IMR-90 (cell line): Measurements from ENCODE around the gene AMBN. TPM values are rescaled to one million over a fixed set of nuclear protein-coding genes. Genes with fewer than 3 reads are reported as not detected.

Experiments
- ATAC-seq: fragments of 200-7000 bp; cut with Tn5 transposase; 2 replicates; pipeline ENCODE4 v1.9.1; 2020; ENCODE audit warnings: low read depth, mild to moderate bottlenecking, moderate library complexity
- BruUV-seq: library from RNA; stranded (reverse); fragments of 400-500 nt; replicated peaks from 2 replicates; lab custom pipeline; 2021; lab: Mats Ljungman, UMichigan
- CTCF ChIA-PET: fragments of 300-600 bp; formaldehyde crosslinking; extraction: SDS; loops from one replicate; lab custom pipeline; 2021; ENCODE audit warnings: antibody characterized with exemption; lab: Yijun Ruan, JAX
- POLR2A ChIA-PET: fragments of 300-600 bp; sonication (Branson Sonifier 250); formaldehyde crosslinking; loops from one replicate; lab custom pipeline; 2022; ENCODE audit warnings: antibody characterized with exemption; ENCODE audit not compliant: unreplicated experiment; lab: Charles Lee
- DNase-seq: peaks from one replicate; pipeline ENCODE4 v3.0.0; 2013
- H2AFZ ChIP-seq: replicated peaks from 2 replicates; pipeline ENCODE3; 2013; ENCODE audit warnings: low read length, mild to moderate bottlenecking; ENCODE audit not compliant: poor library complexity
- H2AK5ac ChIP-seq: 2 replicates; pipeline ENCODE4 v1.6.1; 2013; ENCODE audit warnings: low read depth, low read length, inconsistent platforms
- H2AK9ac ChIP-seq: replicated peaks from 2 replicates; pipeline ENCODE3; 2013; ENCODE audit warnings: mild to moderate bottlenecking, low read depth, low read length, moderate library complexity; ENCODE audit not compliant: poor library complexity
- H2BK120ac ChIP-seq: 2 replicates; pipeline ENCODE4 v1.6.1; 2013; ENCODE audit warnings: low read depth, low read length, inconsistent platforms
- H2BK15ac ChIP-seq: 3 replicates; pipeline ENCODE4 v1.6.1; 2013; ENCODE audit warnings: low read depth, low read length, inconsistent platforms
- H2BK20ac ChIP-seq: 2 replicates; pipeline ENCODE4 v1.6.1; 2013; ENCODE audit warnings: low read depth, mild to moderate bottlenecking, inconsistent platforms, low read length, moderate library complexity
- H2BK5ac ChIP-seq: 2 replicates; pipeline ENCODE4 v1.6.1; 2013; ENCODE audit warnings: mild to moderate bottlenecking, low read depth, low read length, inconsistent platforms; ENCODE audit not compliant: poor library complexity, severe bottlenecking
- H3K14ac ChIP-seq: replicated peaks from 2 replicates; pipeline ENCODE4 v1.6.1; 2013; ENCODE audit warnings: low read depth, low read length, inconsistent platforms
- H3K18ac ChIP-seq: 2 replicates; pipeline ENCODE4 v1.6.1; 2013; ENCODE audit warnings: low read depth, low read length, control low read depth
- H3K23ac ChIP-seq: 2 replicates; pipeline ENCODE4 v1.6.1; 2013; ENCODE audit warnings: low read depth, low read length, inconsistent platforms
- H3K27ac ChIP-seq: 2 replicates; pipeline ENCODE4 v1.5.1; 2013; ENCODE audit warnings: mild to moderate bottlenecking, control low read depth, low read length; ENCODE audit not compliant: insufficient read depth
- H3K27me3 ChIP-seq: 2 replicates; pipeline ENCODE4 v1.6.1; 2013; ENCODE audit warnings: low read length; ENCODE audit not compliant: control insufficient read depth, insufficient read depth
- H3K36me3 ChIP-seq: 2 replicates; pipeline ENCODE4 v1.6.1; 2013; ENCODE audit warnings: low read length, mixed read lengths; ENCODE audit not compliant: control insufficient read depth, insufficient read depth
- H3K4ac ChIP-seq: 2 replicates; pipeline ENCODE4 v1.6.1; 2013; ENCODE audit warnings: low read depth, low read length, inconsistent platforms
- H3K4me1 ChIP-seq: 2 replicates; pipeline ENCODE4 v1.6.1; 2013; ENCODE audit warnings: low read length, mixed read lengths; ENCODE audit not compliant: control insufficient read depth, insufficient read depth
- H3K4me2 ChIP-seq: 2 replicates; pipeline ENCODE4 v1.6.1; 2013; ENCODE audit warnings: low read depth, mild to moderate bottlenecking, control low read depth, low read length, moderate library complexity
- H3K4me3 ChIP-seq: 2 replicates; pipeline ENCODE4 v1.5.1; 2013; ENCODE audit warnings: low read depth, mild to moderate bottlenecking, control low read depth, low read length, moderate library complexity; ENCODE audit not compliant: insufficient read depth
- H3K56ac ChIP-seq: 2 replicates; pipeline ENCODE4 v1.6.1; 2013; ENCODE audit warnings: low read length, inconsistent platforms; ENCODE audit not compliant: insufficient read depth; ENCODE audit errors: extremely low read depth
- H3K79me1 ChIP-seq, 2 experiments: 2 replicates each; pipeline ENCODE4 v1.6.1; 2013; ENCODE audit warnings: low read length in 2 of 2, inconsistent platforms in 1 of 2, low read depth in 1 of 2
- H3K9ac ChIP-seq: 2 replicates; pipeline ENCODE4 v1.6.1; 2013; ENCODE audit warnings: low read depth, low read length, control low read depth
- H3K9me1 ChIP-seq: 2 replicates; pipeline ENCODE4 v1.6.1; 2013; ENCODE audit warnings: low read length, inconsistent platforms; ENCODE audit not compliant: insufficient read depth
- H3K9me3 ChIP-seq: 2 replicates; pipeline ENCODE4 v1.6.1; 2013; ENCODE audit warnings: low read length; ENCODE audit not compliant: control insufficient read depth, insufficient read depth
- H4K20me1 ChIP-seq: 2 replicates; pipeline ENCODE4 v1.6.1; 2013; ENCODE audit warnings: low read length, inconsistent platforms; ENCODE audit not compliant: insufficient read depth
- H4K5ac ChIP-seq: 2 replicates; pipeline ENCODE4 v1.6.1; 2013; ENCODE audit warnings: mild to moderate bottlenecking, low read depth, low read length, control low read depth
- H4K8ac ChIP-seq, 2 experiments: 2 replicates each; pipeline ENCODE4 v1.6.1; 2013; ENCODE audit warnings: low read depth in 2 of 2, low read length in 2 of 2, control low read depth in 1 of 2, inconsistent platforms in 1 of 2
- H4K91ac ChIP-seq: 2 replicates; pipeline ENCODE4 v1.6.1; 2013; ENCODE audit warnings: low read depth, low read length, inconsistent platforms; ENCODE audit not compliant: insufficient read depth
- BHLHE40 ChIP-seq: fragments of 150-350 bp; IDR thresholded peaks from 2 replicates; pipeline ENCODE4 v1.6.1; 2016; ENCODE audit warnings: mild to moderate bottlenecking, low read depth, low read length
- CEBPB ChIP-seq: IDR thresholded peaks from 2 replicates; pipeline ENCODE4 v1.6.1; 2012; ENCODE audit warnings: low read depth, low read length, improper control_type of control experiment
- CHD1 ChIP-seq: IDR thresholded peaks from 2 replicates; pipeline ENCODE4 v1.6.1; 2012; ENCODE audit warnings: low read depth, low read length, improper control_type of control experiment
- FOS ChIP-seq: fragments of 150-350 bp; IDR thresholded peaks from 2 replicates; pipeline ENCODE4 v1.6.1; 2016; ENCODE audit warnings: low read depth, low read length
- MAFK ChIP-seq: IDR thresholded peaks from 2 replicates; pipeline ENCODE4 v1.6.1; 2012; ENCODE audit warnings: low read depth, low read length, improper control_type of control experiment
- MAZ ChIP-seq: IDR thresholded peaks from 2 replicates; pipeline ENCODE4 v1.6.1; 2012; ENCODE audit warnings: low read depth, mild to moderate bottlenecking, low read length, improper control_type of control experiment, moderate library complexity, borderline replicate concordance
- MXI1 ChIP-seq: IDR thresholded peaks from 2 replicates; pipeline ENCODE4 v1.6.1; 2012; ENCODE audit warnings: low read depth, mild to moderate bottlenecking, low read length, moderate library complexity, borderline replicate concordance
- NFE2L2 ChIP-seq: fragments of 150-350 bp; IDR thresholded peaks from 2 replicates; pipeline ENCODE4 v1.6.1; 2016; ENCODE audit warnings: low read depth, mild to moderate bottlenecking, low read length
- POLR2A ChIP-seq: IDR thresholded peaks from 2 replicates; pipeline ENCODE4 v1.6.1; 2012; ENCODE audit warnings: mild to moderate bottlenecking, low read depth, low read length
- RAD21 ChIP-seq: IDR thresholded peaks from 2 replicates; pipeline ENCODE4 v1.6.1; 2012; ENCODE audit warnings: low read length, improper control_type of control experiment
- RCOR1 ChIP-seq: IDR thresholded peaks from 2 replicates; pipeline ENCODE4 v1.6.1; 2012; ENCODE audit warnings: mild to moderate bottlenecking, low read length, improper control_type of control experiment; ENCODE audit not compliant: insufficient replicate concordance
- RFX5 ChIP-seq: IDR thresholded peaks from 2 replicates; pipeline ENCODE4 v1.8.0; 2012; ENCODE audit warnings: low read depth, mild to moderate bottlenecking, low read length, moderate library complexity
- SMC3 ChIP-seq: fragments of 150-350 bp; IDR thresholded peaks from 2 replicates; pipeline ENCODE4 v1.6.1; 2016; ENCODE audit warnings: low read depth, mild to moderate bottlenecking, antibody characterized with exemption, low read length, moderate library complexity
- WGBS, 2 experiments: methylation state at CpG; one replicate each; pipeline versions ENCODE4 v1.1.5 to v1.1.7; 2013; ENCODE audit warnings: missing lambda C conversion rate in 2 of 2; ENCODE audit not compliant: insufficient read length in 1 of 2; ENCODE audit errors: extremely low coverage in 2 of 2; 5-methylcytosine and 5-hydroxymethylcytosine counted together
- dilution Hi-C: fragments of 300-500 bp; cut with HindIII; formaldehyde crosslinking; loops from one replicate; pipeline ENCODE4 v1.14.3; 2018; ENCODE audit warnings: low sequenced_read_pairs; ENCODE audit not compliant: unreplicated experiment
- in situ Hi-C: fragments of 300-500 bp; cut with MboI; formaldehyde crosslinking; loops from 3 replicates; pipeline ENCODE4 v1.14.3; 2019; ENCODE audit warnings: low sequenced_read_pairs, inconsistent platforms, mixed read lengths
- intact Hi-C: fragments of 100-400 bp; cut with micrococcal nuclease; formaldehyde crosslinking; loops from 2 replicates; pipeline ENCODE4 v1.10.0; 2022
- polyA plus RNA-seq, 3 experiments: library from polyadenylated mRNA; depleted of rRNA; stranded (reverse); fragments of >200 nt; gene quantifications; 2 replicates each; pipeline ENCODE4 v1.2.3, GENCODE V29; 2012; ENCODE audit warnings: low replicate concordance in 1 of 3
- total RNA-seq: library from RNA; depleted of rRNA; stranded (reverse); fragments of >200 nt; gene quantifications from 2 replicates; pipeline ENCODE4 v1.2.3, GENCODE V29; 2012
- TF ChIP-seq, protein P1 (sequence below): fragments of 150-350 bp; IDR thresholded peaks from 2 replicates; pipeline ENCODE4 v1.6.1; 2017; ENCODE audit warnings: mild to moderate bottlenecking, antibody characterized with exemption, low read length, low read depth
- TF ChIP-seq, protein P2 (sequence below): fragments of 150-350 bp; IDR thresholded peaks from 2 replicates; pipeline ENCODE4 v1.6.1; 2016; ENCODE audit warnings: low read depth, mild to moderate bottlenecking, low read length, moderate library complexity, borderline replicate concordance
- TF ChIP-seq, protein P3 (sequence below): conservative IDR thresholded peaks from 2 replicates; pipeline ENCODE4 v1.5.1; 2012; ENCODE audit warnings: mild to moderate bottlenecking, low read depth, low read length, improper control_type of control experiment

AMBN gene
- total and polyA plus RNA-seq, 2 of the 4 experiments (the other 2 are of a cell fraction), result not detected

DNA sequence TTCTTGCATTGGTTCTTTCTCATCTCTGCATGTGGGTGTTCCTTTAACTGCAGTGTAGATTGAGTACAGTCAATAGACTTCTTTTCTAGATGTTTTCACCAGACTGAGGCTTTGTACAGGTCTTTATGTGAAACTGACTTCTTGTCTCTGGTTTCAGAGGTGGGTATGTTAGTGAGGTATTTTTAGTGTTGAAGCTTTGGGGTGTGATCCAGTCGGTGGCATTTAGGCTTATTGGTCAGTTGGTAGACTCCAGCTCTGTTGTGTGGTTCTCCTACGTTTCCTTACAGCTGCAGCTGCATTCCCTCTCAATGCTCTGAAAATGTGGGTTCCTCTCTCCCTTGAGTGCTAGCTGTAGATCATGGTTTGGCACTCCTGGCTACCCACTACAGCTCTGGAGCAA lies 21.3 kb upstream of the AMBN start:
- no peak overlapping the region for H2BK5ac ChIP-seq
- H4K5ac ChIP-seq, result no peak overlapping the region
- no peaks in the 10 kb centered on the region; the same call in 1 of the 2 replicates for H3K27me3 ChIP-seq
- H3K36me3 ChIP-seq, result no peaks in the 10 kb centered on the region
- no peak overlapping the region for H3K4me2 ChIP-seq
- H2AK5ac ChIP-seq, result no peak overlapping the region
- H4K20me1 ChIP-seq, result no peaks in the 10 kb centered on the region
- H3K23ac ChIP-seq, result no peak overlapping the region
- H4K91ac ChIP-seq, result no peak overlapping the region
- no peak overlapping the region for H3K14ac ChIP-seq
- ATAC-seq, result no peak
- no peak overlapping the region for H2AFZ ChIP-seq
- no peak overlapping the region for H2BK15ac ChIP-seq
- ChIA-PET POLR2A (no interaction called here), CTCF (no interaction called here)
- H2BK20ac ChIP-seq, result no peak overlapping the region
- no peak overlapping the region for H2AK9ac ChIP-seq
- no peaks in the 10 kb centered on the region for H3K9me1 ChIP-seq
- dilution Hi-C loops (no loop called here), intact Hi-C loops (no loop called here), in situ Hi-C loops (no loop called here)
- no TSS peak for BruUV-seq
- no peak overlapping the region for H2BK120ac ChIP-seq
- no peaks in the 10 kb centered on the region for H3K4me1 ChIP-seq
- no peak overlapping the region for H3K56ac ChIP-seq
- DNase-seq, result no peak
- no peak overlapping the region for H4K8ac ChIP-seq
- TF ChIP-seq RFX5 (no peak), NFE2L2 (no peak), MAFK (no peak), POLR2A (no peak), MXI1 (no peak), CEBPB (no peak), BHLHE40 (no peak), RAD21 (no peak), SMC3 (no peak), MAZ (no peak), FOS (no peak), CHD1 (no peak), RCOR1 (no peak)
- TF ChIP-seq, protein P1, sequence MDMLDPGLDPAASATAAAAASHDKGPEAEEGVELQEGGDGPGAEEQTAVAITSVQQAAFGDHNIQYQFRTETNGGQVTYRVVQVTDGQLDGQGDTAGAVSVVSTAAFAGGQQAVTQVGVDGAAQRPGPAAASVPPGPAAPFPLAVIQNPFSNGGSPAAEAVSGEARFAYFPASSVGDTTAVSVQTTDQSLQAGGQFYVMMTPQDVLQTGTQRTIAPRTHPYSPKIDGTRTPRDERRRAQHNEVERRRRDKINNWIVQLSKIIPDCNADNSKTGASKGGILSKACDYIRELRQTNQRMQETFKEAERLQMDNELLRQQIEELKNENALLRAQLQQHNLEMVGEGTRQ, result no peak
- TF ChIP-seq, protein P2, sequence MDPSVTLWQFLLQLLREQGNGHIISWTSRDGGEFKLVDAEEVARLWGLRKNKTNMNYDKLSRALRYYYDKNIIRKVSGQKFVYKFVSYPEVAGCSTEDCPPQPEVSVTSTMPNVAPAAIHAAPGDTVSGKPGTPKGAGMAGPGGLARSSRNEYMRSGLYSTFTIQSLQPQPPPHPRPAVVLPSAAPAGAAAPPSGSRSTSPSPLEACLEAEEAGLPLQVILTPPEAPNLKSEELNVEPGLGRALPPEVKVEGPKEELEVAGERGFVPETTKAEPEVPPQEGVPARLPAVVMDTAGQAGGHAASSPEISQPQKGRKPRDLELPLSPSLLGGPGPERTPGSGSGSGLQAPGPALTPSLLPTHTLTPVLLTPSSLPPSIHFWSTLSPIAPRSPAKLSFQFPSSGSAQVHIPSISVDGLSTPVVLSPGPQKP, result no peak
- TF ChIP-seq, protein P3, sequence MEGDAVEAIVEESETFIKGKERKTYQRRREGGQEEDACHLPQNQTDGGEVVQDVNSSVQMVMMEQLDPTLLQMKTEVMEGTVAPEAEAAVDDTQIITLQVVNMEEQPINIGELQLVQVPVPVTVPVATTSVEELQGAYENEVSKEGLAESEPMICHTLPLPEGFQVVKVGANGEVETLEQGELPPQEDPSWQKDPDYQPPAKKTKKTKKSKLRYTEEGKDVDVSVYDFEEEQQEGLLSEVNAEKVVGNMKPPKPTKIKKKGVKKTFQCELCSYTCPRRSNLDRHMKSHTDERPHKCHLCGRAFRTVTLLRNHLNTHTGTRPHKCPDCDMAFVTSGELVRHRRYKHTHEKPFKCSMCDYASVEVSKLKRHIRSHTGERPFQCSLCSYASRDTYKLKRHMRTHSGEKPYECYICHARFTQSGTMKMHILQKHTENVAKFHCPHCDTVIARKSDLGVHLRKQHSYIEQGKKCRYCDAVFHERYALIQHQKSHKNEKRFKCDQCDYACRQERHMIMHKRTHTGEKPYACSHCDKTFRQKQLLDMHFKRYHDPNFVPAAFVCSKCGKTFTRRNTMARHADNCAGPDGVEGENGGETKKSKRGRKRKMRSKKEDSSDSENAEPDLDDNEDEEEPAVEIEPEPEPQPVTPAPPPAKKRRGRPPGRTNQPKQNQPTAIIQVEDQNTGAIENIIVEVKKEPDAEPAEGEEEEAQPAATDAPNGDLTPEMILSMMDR, result no peak
- H3K4me3 ChIP-seq, result no peak overlapping the region
- H3K9ac ChIP-seq, result no peak overlapping the region
- WGBS, 2 experiments, result no CpG with 5 or more reads among the region's 2 CpGs
- no peak overlapping the region for H3K27ac ChIP-seq
- H3K4ac ChIP-seq, result no peak overlapping the region
- H3K79me1 ChIP-seq, result no peaks in the 10 kb centered on the region
- no peaks in the 10 kb centered on the region for H3K9me3 ChIP-seq
- no peak overlapping the region for H3K18ac ChIP-seq
